GM19395 (cell line): Measurements from ENCODE around the gene RBBP7.

Source experiments
- ATAC-seq: cut with Tn5 transposase; IDR thresholded peaks from one replicate; pipeline ENCODE4 v1.9.1; 2021; ENCODE audit warnings: mild to moderate bottlenecking, moderate library complexity; ENCODE audit not compliant: unreplicated experiment

Gene RBBP7

DNA sequence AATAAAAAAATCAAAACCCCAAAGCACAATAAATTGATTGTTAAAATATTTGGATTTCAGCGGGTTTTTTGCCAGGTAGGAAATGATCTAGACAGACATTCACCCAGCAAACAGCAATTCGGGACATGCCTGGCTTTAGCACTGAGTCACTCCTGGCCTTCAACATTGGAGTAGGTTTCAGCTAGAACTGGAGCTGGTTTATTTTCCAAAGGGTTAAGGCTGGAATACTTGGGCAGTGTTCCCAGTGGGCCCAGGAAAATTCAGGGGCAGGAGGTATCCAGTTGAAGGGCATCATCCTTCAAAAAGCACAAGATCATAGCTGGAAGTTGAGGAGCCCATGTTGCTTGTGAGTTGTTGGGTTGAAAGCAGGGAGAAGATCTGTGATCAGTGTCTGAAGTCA, 42.9 kb downstream of the RBBP7 start:
- no peak for ATAC-seq

DNA sequence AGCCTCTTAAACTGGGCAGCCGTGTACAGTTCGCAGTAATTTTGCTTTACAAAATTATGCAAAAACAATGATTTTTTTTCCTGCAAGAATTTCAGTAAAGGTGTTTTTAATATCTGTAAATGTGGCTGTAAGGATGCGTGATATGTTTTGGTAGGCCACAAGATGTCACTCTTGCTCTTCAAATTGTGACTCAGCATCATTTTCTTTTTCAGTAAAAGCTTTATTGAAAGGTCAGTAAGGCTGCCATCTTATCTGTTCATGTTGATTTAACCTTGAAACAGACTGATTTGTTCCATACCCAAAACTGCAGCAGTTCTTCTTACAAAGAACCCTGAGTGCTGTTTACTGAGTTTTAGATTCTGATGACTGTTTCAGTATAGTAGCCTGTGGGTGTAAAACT, 44.0 kb downstream of the RBBP7 start:
- ATAC-seq = no peak

DNA sequence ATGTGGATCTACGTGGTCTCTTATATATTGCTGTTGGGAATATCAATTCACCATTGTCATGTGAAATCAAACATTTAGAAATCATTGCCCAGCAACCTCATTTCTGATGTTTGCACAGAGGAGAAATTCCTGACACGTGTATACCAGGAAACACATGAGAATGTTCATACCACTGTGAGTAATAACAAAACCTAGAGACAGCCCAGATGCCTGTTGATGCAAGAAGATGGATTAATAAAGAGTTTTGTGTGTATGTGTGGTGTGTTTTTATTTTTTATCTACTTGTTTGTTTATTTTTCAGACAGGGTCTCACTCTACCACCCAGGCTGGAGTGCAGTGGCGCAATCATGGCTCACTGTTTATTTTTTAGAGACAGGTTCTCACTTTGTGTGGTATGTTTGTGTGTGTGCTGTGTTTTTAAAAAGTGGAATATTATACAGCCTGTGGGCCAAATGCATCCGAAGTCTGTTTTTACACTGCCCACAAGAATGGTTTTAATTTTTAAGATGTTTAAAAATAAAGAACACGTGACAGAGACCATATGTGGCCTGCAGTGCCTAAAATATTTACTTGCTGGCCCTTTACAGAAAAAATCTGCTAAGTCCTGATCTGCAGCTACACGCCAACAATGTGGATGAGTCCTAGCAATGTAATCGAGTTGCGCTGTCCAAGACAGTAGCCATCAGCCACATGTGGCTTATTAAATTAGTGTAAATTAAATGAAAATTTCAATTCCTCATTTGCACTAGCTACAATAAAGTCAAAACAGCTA, 44.7 kb downstream of the RBBP7 start:
- ATAC-seq = no peak

DNA sequence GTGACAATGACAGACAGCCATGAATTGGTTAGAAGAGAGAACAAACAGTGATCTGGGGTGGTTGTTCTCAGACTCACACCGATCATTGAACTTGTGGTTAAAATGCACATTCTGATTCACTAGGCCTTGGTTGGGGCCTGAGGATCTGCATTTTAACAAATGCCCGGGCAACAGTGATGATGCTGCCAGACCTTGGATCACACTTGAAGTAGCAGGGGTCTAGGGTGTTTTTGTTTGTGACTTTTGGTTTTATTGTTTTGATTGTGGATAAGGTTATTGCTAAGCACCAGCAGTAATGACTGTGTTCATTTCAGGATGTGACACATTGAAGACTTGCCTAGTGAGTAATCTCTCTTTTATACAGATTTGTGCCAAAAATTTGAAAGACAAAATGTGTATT, 47.4 kb downstream of the RBBP7 start:
- no peak for ATAC-seq

DNA sequence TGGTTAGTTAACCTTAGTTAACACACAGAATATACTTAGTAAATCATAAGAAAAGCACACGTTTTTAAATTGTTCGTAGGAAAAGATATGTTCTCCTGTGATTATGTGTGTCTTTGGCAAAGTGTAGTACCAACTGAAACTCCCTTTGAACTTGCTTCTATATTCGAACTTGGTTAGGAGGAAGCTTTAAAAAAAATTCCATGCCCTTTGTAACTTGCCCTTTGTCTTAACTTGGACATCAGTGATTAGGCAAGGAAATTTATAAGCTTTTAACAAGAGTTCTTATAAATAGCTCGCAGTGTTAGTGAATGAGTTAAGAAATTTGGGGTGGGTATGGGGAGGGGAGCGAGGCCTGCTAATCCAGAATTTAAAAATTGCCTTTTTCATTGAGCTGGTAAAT, 50.5 kb downstream of the RBBP7 start:
- no peak for ATAC-seq

DNA sequence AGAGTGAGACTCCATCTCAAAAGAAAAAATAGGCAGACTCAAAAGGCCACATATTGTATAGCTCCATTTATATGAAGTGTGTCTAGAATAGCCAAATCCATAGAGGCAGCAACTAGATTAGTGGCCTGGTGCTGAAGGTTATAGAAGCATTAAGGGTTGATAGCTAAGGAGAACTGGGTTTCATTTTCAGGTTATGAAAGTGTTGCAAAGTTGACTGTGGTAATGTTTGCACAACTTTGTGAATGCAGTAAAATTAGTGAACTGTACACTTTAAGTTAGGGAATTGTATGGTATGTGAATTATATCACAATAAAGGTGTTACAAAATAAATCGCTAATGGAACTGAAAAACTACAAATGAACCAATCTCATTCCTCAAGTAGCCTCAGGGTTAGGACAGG, 55.6 kb downstream of the RBBP7 start:
- ATAC-seq = no peak

DNA sequence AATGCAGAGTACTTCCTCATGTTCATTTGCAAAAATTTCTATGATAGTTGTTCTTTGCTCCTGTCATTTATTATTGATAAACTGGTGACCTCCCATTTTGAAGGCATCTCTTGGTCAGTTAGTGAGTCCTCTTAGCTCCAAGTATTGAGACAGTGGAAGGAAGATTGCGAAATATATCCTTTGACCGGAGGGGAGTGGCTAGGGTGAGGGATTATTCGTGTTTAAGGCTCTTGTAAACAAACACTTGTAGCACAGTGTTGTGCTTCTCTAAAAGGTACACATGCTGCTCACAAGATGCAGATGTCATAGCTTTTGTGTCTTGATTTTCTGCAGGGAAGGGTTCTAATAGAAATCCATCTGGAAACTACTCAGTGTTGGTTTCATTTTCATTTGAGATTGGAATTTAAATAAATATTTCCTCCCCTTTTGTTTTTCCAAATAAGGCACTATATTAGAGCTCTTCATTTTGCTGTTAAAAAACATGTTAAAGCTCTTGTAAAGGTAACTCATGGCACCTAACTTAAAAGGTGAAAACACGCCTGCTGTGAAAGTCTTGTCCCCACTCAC, 62.1 kb downstream of the RBBP7 start:
- no peak for ATAC-seq

DNA sequence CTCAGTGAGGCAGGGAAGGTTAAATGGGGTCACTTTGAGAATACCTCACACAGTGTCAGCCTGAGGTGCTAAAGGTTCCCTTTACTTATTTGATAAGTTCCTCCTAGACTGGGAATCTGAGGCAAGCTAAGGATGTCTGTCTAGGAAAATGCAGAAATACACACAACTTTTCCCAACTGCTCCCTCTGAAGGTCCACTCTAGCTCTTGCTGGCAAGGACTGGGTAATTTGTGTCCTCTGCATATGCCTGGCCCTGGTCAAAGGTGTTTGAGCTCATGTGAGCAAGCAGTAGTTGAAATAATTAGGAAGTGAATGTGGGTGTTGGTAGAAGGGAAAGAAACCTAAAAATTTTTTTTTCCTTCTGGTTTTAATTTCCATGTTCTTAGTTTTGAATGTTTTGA, 62.6 kb downstream of the RBBP7 start:
- ATAC-seq = no peak

DNA sequence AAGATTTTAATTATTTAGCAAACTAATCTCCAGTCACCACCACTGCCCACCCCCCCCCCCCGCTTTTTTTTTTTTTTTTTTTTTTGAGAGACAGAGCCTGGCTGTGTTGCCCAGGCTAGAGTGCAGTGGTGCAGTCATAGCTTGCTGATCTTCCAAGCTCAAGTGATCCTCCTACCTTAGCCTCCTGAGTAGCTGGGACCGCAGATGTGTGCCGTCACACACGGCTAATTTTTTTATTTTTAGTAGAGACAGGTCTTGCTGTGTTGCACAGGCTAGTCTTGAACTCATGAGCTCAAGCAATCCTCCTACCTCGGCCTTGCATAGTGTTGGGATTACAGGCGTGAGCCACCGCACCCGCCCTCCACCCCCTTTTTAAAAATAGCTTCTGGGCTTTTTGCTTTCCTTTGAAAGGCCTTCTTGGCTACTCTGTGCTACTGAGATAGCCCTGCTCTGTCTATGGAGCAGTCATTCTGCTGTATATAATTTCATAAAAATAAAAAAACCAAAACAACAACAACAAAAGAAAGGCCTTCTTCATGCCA, 65.2 kb downstream of the RBBP7 start:
- peak; percentile 82 for ATAC-seq

DNA sequence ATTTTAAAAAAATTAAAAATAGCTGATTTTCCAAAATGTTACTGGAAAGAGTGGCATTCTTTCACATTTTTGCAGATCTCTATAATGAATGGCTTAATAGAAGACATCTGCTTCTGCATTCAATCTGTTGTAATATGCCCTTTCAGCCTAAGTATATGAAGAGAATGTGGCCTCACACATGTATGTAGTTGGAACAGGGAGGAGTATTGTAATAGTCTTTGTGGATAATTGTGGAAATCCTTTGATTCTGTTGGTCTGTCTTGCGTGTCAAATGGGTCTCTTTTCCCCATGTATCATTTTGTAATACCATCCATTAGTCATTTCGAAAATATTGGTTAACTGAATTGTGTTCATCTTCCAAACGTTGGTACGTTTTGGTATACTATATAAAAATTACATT, 72.3 kb downstream of the RBBP7 start:
- no peak for ATAC-seq

DNA sequence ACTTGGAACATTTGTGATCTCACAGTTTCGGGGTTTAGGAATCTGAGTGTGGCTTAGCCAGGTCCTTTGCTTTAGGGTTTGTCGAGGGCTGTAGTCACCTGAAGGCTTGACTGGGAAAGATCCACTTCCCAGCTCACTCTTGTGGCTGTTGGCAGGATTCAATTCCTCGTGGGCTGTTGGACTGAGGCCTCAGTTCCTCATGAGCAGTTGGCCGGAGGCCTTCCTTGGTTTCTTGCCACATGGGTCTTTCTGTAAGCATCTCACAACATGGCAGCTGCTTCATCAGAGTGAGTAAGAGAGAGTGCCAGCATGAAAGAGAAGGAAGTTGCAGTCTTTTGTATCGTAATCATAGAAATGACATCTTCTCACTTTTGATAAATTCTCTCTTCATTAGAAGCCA, 72.8 kb downstream of the RBBP7 start:
- no peak for ATAC-seq

DNA sequence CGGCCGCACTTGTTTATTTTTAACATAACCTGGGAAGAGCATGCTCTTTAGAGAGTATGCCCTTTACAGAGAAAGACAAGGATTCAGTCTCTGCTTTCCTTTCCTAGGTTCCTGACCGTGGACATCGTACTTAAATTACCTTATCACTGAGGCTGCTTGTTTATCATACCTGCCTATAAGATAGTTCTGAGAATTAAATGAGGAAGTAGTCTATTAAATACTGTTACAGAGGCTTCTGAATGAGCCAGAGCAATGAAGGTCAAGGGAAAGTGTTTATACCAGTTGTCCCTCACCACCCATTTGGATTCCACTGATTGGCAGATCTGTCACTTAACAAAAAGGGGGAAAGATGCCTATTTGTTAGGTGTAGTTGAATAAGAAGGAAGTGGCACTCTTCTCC, 73.9 kb downstream of the RBBP7 start:
- ATAC-seq = no peak
